Thyroid gland (tissue), 4 donors: ENCODE data around the gene EFNA5.

Source experiments
- CTCF ChIP-seq, 6 experiments: fragments of 200-600 bp in 3 of 6; fragments of 450-650 bp in 3 of 6; sonication (generic) in 3 of 6; IDR thresholded peaks; one replicate each; pipeline ENCODE4 v1.5.1; 2016 to 2019; ENCODE audit warnings: antibody characterized with exemption in 6 of 6, mild to moderate bottlenecking in 2 of 6, inconsistent platforms in 1 of 6, moderate library complexity in 1 of 6
- POLR2A ChIP-seq, 2 donors: fragments of 450-650 bp; IDR thresholded peaks; one replicate each; pipeline ENCODE4 v1.6.1; 2017; ENCODE audit warnings: antibody characterized with exemption in 2 of 2, mild to moderate bottlenecking in 2 of 2, moderate library complexity in 1 of 2

- TF ChIP-seq CTCF (IDR thresholded peaks at IDR 0.05), result no peak
- no peak for TF ChIP-seq POLR2A (IDR thresholded peaks at IDR 0.05)
Observed at GRCh38 chr5:107713228-107713627, 42.5 kb upstream of the EFNA5 start.
